HepG2 (cell line): ENCODE results near the gene TEX22. TPM values are rescaled to one million over a fixed set of nuclear protein-coding genes. Genes with fewer than 3 reads are reported as not detected.

Source experiments
- ARID2 ChIP-seq: sonication (generic); formaldehyde crosslinking; IDR thresholded peaks from 2 replicates; pipeline ENCODE4 v1.8.1; 2022; ENCODE audit warnings: mild to moderate bottlenecking, missing genetic modification reagents, borderline replicate concordance
- ATAD3A ChIP-seq: sonication (generic); formaldehyde crosslinking; IDR thresholded peaks from 2 replicates; pipeline ENCODE4 v1.4.0; 2020; ENCODE audit warnings: missing genetic modification reagents
- ELK4 ChIP-seq: sonication (generic); formaldehyde crosslinking; IDR thresholded peaks from 2 replicates; pipeline ENCODE4 v1.9.0; 2021; ENCODE audit warnings: missing genetic modification reagents, borderline replicate concordance
- HES4 ChIP-seq: sonication (generic); formaldehyde crosslinking; IDR thresholded peaks from 2 replicates; pipeline ENCODE4 v1.9.0; 2021; ENCODE audit warnings: mild to moderate bottlenecking, missing genetic modification reagents, borderline replicate concordance
- HOXA3 ChIP-seq: sonication (generic); formaldehyde crosslinking; IDR thresholded peaks from 2 replicates; pipeline ENCODE4 v1.5.0; 2020; ENCODE audit warnings: missing genetic modification reagents
- NR2F1 ChIP-seq, 2 experiments: fragments of 450-650 bp in 1 of 2; formaldehyde crosslinking in 1 of 2; IDR thresholded peaks; 2 replicates each; pipeline versions ENCODE4 v1.5.0 to v1.6.1; 2016 to 2020; ENCODE audit warnings: mild to moderate bottlenecking in 1 of 2, missing compliant biosample characterization in 1 of 2, missing genetic modification reagents in 1 of 2, moderate library complexity in 1 of 2
- PATZ1 ChIP-seq: sonication (generic); formaldehyde crosslinking; IDR thresholded peaks from 2 replicates; pipeline ENCODE4 v1.4.0; 2020; ENCODE audit warnings: missing genetic modification reagents
- PLRG1 ChIP-seq: fragments of 450-650 bp; conservative IDR thresholded peaks from 2 replicates; pipeline ENCODE4 v1.6.1; 2016
- RAD21 ChIP-seq: fragments of 450-650 bp; formaldehyde crosslinking; IDR thresholded peaks from 2 replicates; pipeline ENCODE4 v1.5.0; 2020; ENCODE audit warnings: mild to moderate bottlenecking
- RBFOX2 ChIP-seq: fragments of 200-400 bp; formaldehyde crosslinking; IDR thresholded peaks from 2 replicates; pipeline ENCODE4 v1.6.1; 2017; ENCODE audit warnings: low read depth, mild to moderate bottlenecking, low read length
- RBM22 ChIP-seq: fragments of 200-400 bp; formaldehyde crosslinking; optimal IDR thresholded peaks from 2 replicates; pipeline ENCODE3; 2017; ENCODE audit warnings: mild to moderate bottlenecking, low read length, moderate library complexity
- SMARCC2 ChIP-seq: fragments of 450-650 bp; IDR thresholded peaks from 2 replicates; pipeline ENCODE4 v1.6.1; 2017; ENCODE audit warnings: antibody characterized with exemption, mild to moderate bottlenecking
- SRSF1 ChIP-seq: fragments of 200-400 bp; formaldehyde crosslinking; optimal IDR thresholded peaks from 2 replicates; pipeline ENCODE3; 2017; ENCODE audit warnings: mild to moderate bottlenecking, low read depth, low read length, moderate library complexity
- TBX3 ChIP-seq: fragments of 450-650 bp; IDR thresholded peaks from 2 replicates; pipeline ENCODE4 v1.6.1; 2017; ENCODE audit warnings: antibody characterized with exemption, mild to moderate bottlenecking, inconsistent platforms, borderline replicate concordance
- TCF12 ChIP-seq, 2 experiments: fragments of 450-650 bp in 1 of 2; sonication (generic) in 1 of 2; formaldehyde crosslinking in 1 of 2; IDR thresholded peaks; 2 replicates each; pipeline versions ENCODE4 v1.6.1 to v1.8.0; 2017 to 2022; ENCODE audit warnings: antibody characterized with exemption in 1 of 2, mild to moderate bottlenecking in 1 of 2, missing genetic modification reagents in 1 of 2, moderate library complexity in 1 of 2
- TEAD2 ChIP-seq: sonication (generic); formaldehyde crosslinking; IDR thresholded peaks from 2 replicates; pipeline ENCODE4 v1.9.0; 2021; ENCODE audit warnings: missing genetic modification reagents
- ZBED4 ChIP-seq: sonication (generic); formaldehyde crosslinking; IDR thresholded peaks from 2 replicates; pipeline ENCODE4 v1.4.0; 2020; ENCODE audit warnings: missing genetic modification reagents, borderline replicate concordance
- ZFY ChIP-seq: sonication (generic); formaldehyde crosslinking; IDR thresholded peaks from 2 replicates; pipeline ENCODE4 v1.4.0; 2020; ENCODE audit warnings: missing genetic modification reagents
- ZNF225 ChIP-seq: sonication (generic); formaldehyde crosslinking; IDR thresholded peaks from 2 replicates; pipeline ENCODE4 v1.4.0; 2020; ENCODE audit warnings: mild to moderate bottlenecking, missing genetic modification reagents
- ZSCAN5A ChIP-seq: sonication (generic); formaldehyde crosslinking; IDR thresholded peaks from 2 replicates; pipeline ENCODE4 v1.8.0; 2022; ENCODE audit warnings: mild to moderate bottlenecking, missing genetic modification reagents, borderline replicate concordance
- polyA plus RNA-seq, 8 experiments: library from polyadenylated mRNA; depleted of rRNA in 3 of 8; stranded (reverse) in 7 of 8; unstranded in 1 of 8; fragments of >200 nt; fragmentation: Illumina TruSeq in 4 of 8; extraction: Trizol in 4 of 8; gene quantifications; 2 replicates each; pipeline versions ENCODE4 v1.2.1 to v1.2.3, GENCODE V29; 2011 to 2016; ENCODE audit warnings: low read depth in 4 of 8, missing spikeins in 1 of 8, mixed read lengths in 1 of 8; ENCODE audit not compliant: insufficient read depth in 1 of 8
- total RNA-seq, 5 experiments: library from RNA; depleted of rRNA; stranded (reverse); fragments of >200 nt; fragmentation: Illumina TruSeq; extraction: Trizol; gene quantifications; 2 replicates each; pipeline ENCODE4 v1.2.3, GENCODE V29; 2016; ENCODE audit warnings: low read depth in 1 of 5

The TEX22 gene
- total and polyA plus RNA-seq, 2 of the 13 experiments (the other 11 are each of a cell fraction or from before 2014, with no cell fraction given), result 0.07 to 0.27 TPM

- no peak for TF ChIP-seq TCF12 (IDR thresholded peaks at IDR 0.05)
- no peak for TF ChIP-seq TCF12 (CRISPR knock-in tag; IDR thresholded peaks at IDR 0.05)
- no peak for TF ChIP-seq ZSCAN5A (CRISPR knock-in tag)
- no peak for TF ChIP-seq TEAD2 (CRISPR knock-in tag)
- no peak for TF ChIP-seq SRSF1
- TF ChIP-seq ELK4 (CRISPR knock-in tag), result no peak
- TF ChIP-seq PATZ1, result 0 out of 2 replicates have a peak, but pooled peaks have one; percentile 8
- peak; percentile 51 for TF ChIP-seq RBFOX2
- no peak for TF ChIP-seq NR2F1 (CRISPR knock-in tag; IDR thresholded peaks at IDR 0.05)
- no peak for TF ChIP-seq SMARCC2
- TF ChIP-seq RBM22, result peak; percentile 16
- 0 out of 2 replicates have a peak, but pooled peaks have one; percentile 15 for TF ChIP-seq RAD21 (CRISPR knock-in tag)
- 0 out of 2 replicates have a peak, but pooled peaks have one; percentile 8 for TF ChIP-seq HOXA3 (CRISPR knock-in tag)
- no peak for TF ChIP-seq ATAD3A (CRISPR knock-in tag)
- TF ChIP-seq ARID2 (CRISPR knock-in tag), result no peak
- no peak for TF ChIP-seq ZBED4 (CRISPR knock-in tag)
- peak; percentile 23; the same call in 1 of the 2 replicates for TF ChIP-seq ZFY (CRISPR knock-in tag)
- TF ChIP-seq PLRG1, result no peak
- TF ChIP-seq TBX3, result no peak
- no peak for TF ChIP-seq ZNF225 (CRISPR knock-in tag)
- no peak for TF ChIP-seq HES4 (CRISPR knock-in tag)
Observed at GRCh38 chr14:105420101-105420973, 22.0 kb downstream of the TEX22 start (continued).
